ENCODE results near the gene TOX3. TPM values are rescaled to one million over a fixed set of nuclear protein-coding genes. Genes with fewer than 3 reads are reported as not detected.

The TOX3 gene
- total RNA-seq, 1 experiment from 2014 or later, result 20.2 TPM

DNA sequence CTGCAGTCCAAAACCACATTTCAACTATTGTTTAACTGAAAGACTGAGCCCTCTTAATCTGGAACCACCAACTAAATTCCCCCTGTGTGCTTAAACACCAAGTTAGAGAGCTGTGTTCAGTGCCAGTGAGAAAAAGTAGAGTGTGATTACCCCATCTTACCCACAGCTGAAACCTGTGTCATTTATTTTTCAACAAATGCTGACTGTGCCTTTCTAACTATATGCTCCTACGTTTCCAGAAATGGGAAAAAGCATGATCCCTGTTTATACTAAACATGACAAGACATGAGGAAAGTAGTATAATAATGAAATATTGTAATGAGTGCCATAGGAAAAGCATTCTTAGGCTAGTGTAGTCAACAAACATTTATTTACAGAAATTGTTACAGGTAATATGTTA is 7.4 kb upstream of the TOX3 start:
- Histone ChIP-seq H3K79me1 (ENCODE audit: insufficient read depth, low read depth, low read length, poor library complexity, severe bottlenecking) (no peaks in the 10 kb centered on the region), H2BK20ac (ENCODE audit: low read depth, low read length, poor library complexity, severe bottlenecking) (no peak overlapping the region), H4K91ac (ENCODE audit: insufficient read length, low read depth, low read length) (no peak overlapping the region), H3K4ac (ENCODE audit: low read depth, low read length) (no peak overlapping the region), H4K8ac (replicated peaks; ENCODE audit: insufficient read length, low read depth, low read length) (no peak overlapping the region), H3K23me2 (ENCODE audit: insufficient read length, low read depth, low read length, poor library complexity, severe bottlenecking) (no peaks in the 10 kb centered on the region), H3K9me3 (ENCODE audit: control insufficient read depth, low read depth, low read length) (no peaks in the 10 kb centered on the region), H2AFZ (ENCODE audit: low read length) (no peak overlapping the region), H3K23ac (ENCODE audit: insufficient read length, low read depth, low read length) (no peak overlapping the region), H3K27ac (ENCODE audit: insufficient read length, low read depth, low read length) (no peak overlapping the region), H3K56ac (ENCODE audit: insufficient read length, low read depth, low read length) (no peak overlapping the region), H3K4me1 (ENCODE audit: insufficient read depth, low read length) (peaks cover 4% of the 10 kb centered on the region; the same call in 1 of the 2 replicates), H2BK12ac (ENCODE audit: insufficient read length, low read depth, low read length) (no peak overlapping the region), H3K27me3 (ENCODE audit: insufficient read depth, low read length) (peaks cover 4% of the 10 kb centered on the region; the same call in 1 of the 2 replicates), H3T11ph (ENCODE audit: low read length) (no peak overlapping the region), H3K4me2 (ENCODE audit: insufficient read depth, insufficient read length, low read length) (no peak overlapping the region), H2AK5ac (ENCODE audit: insufficient read length, low read length) (no peak overlapping the region), H3K79me2 (ENCODE audit: insufficient read depth, low read length) (no peaks in the 10 kb centered on the region), H4K5ac (ENCODE audit: insufficient read length, low read depth, low read length) (no peak overlapping the region), H2BK15ac (ENCODE audit: low read depth, low read length) (no peak overlapping the region), H2BK120ac (ENCODE audit: low read depth, low read length, poor library complexity, severe bottlenecking) (no peak overlapping the region), H2BK5ac (ENCODE audit: insufficient read length, low read length) (no peak overlapping the region), H4K20me1 (ENCODE audit: control insufficient read depth, insufficient read depth, insufficient read length) (no peaks in the 10 kb centered on the region), H3K18ac (ENCODE audit: insufficient read length, low read depth, low read length) (no peak overlapping the region), H3K14ac (ENCODE audit: insufficient read depth, low read length) (no peak overlapping the region), H3K9ac (ENCODE audit: extremely low read depth, insufficient read length, low read length) (no peak overlapping the region)
- H3K27me3 Mint-ChIP-seq (ENCODE audit: low read depth), result peaks cover 44% of the 10 kb centered on the region
- TF ChIP-seq, protein P1, sequence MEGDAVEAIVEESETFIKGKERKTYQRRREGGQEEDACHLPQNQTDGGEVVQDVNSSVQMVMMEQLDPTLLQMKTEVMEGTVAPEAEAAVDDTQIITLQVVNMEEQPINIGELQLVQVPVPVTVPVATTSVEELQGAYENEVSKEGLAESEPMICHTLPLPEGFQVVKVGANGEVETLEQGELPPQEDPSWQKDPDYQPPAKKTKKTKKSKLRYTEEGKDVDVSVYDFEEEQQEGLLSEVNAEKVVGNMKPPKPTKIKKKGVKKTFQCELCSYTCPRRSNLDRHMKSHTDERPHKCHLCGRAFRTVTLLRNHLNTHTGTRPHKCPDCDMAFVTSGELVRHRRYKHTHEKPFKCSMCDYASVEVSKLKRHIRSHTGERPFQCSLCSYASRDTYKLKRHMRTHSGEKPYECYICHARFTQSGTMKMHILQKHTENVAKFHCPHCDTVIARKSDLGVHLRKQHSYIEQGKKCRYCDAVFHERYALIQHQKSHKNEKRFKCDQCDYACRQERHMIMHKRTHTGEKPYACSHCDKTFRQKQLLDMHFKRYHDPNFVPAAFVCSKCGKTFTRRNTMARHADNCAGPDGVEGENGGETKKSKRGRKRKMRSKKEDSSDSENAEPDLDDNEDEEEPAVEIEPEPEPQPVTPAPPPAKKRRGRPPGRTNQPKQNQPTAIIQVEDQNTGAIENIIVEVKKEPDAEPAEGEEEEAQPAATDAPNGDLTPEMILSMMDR (conservative IDR thresholded peaks at IDR 0.05), result no peak
- DNase-seq, result no peak
- no peak overlapping the region for H3K27ac Mint-ChIP-seq
- H3K9me3 Mint-ChIP-seq, result peaks cover 4 to 12% of the 10 kb centered on the region in 2 experiments; a peak in 4 of 5 replicates
- H3K4me1 Mint-ChIP-seq, result peaks cover 53 to 55% of the 10 kb centered on the region in 2 experiments
- peaks cover 0 to 35% (median 0%) of the 10 kb centered on the region in 3 experiments; a peak in 3 of 7 replicates for H3K36me3 Mint-ChIP-seq (ENCODE audit: insufficient read depth in 1 of 3, low read depth in 3 of 3)
- WGBS (ENCODE audit: extremely low coverage, insufficient read length, low lambda C conversion rate), result no CpG with 5 or more reads among the region's 1 CpG
- no peak overlapping the region for H3K4me3 Mint-ChIP-seq

Measured in H9 (cell line).